Neural progenitor cell (in vitro differentiated cells): Measurements from ENCODE around the gene FAM9C. TPM values are rescaled to one million over a fixed set of nuclear protein-coding genes. Genes with fewer than 3 reads are reported as not detected.
"Not testable (repeated sequence)": the region's sequence is repeated elsewhere in the genome, so short reads cannot be mapped to it uniquely, and the experiment has no call there.

Experiments
- DNase-seq: peaks from one replicate; pipeline ENCODE4 v3.0.0-alpha.2; 2016; ENCODE audit warnings: low spot score
- H2AFZ ChIP-seq: fragments of 200-600 bp; sonication (generic); replicated peaks from 2 replicates; pipeline ENCODE4 v1.6.1; 2016; ENCODE audit warnings: antibody characterized with exemption
- H3F3A ChIP-seq: fragments of 200-600 bp; sonication (generic); 2 replicates; pipeline ENCODE4 v1.6.1; 2016; ENCODE audit warnings: antibody characterized with exemption, low read depth
- H3K27ac ChIP-seq: fragments of 200-600 bp; sonication (generic); 2 replicates; pipeline ENCODE4 v1.5.1; 2016; ENCODE audit warnings: mild to moderate bottlenecking
- H3K27me3 ChIP-seq: fragments of 200-600 bp; sonication (generic); 2 replicates; pipeline ENCODE4 v1.6.1; 2016; ENCODE audit warnings: mild to moderate bottlenecking, moderate library complexity
- H3K36me3 ChIP-seq: fragments of 200-600 bp; sonication (generic); 2 replicates; pipeline ENCODE4 v1.5.1; 2016
- H3K4me1 ChIP-seq: fragments of 200-600 bp; sonication (generic); 2 replicates; pipeline ENCODE4 v1.6.1; 2016; ENCODE audit warnings: mixed run types
- H3K4me2 ChIP-seq: fragments of 200-600 bp; sonication (generic); 2 replicates; pipeline ENCODE4 v1.6.1; 2016
- H3K4me3 ChIP-seq: fragments of 200-600 bp; sonication (generic); 2 replicates; pipeline ENCODE4 v1.5.1; 2016
- H3K79me2 ChIP-seq: fragments of 200-600 bp; sonication (generic); 2 replicates; pipeline ENCODE4 v1.6.1; 2016; ENCODE audit warnings: low read depth
- H3K9ac ChIP-seq: fragments of 200-600 bp; sonication (generic); 2 replicates; pipeline ENCODE4 v1.6.1; 2016
- H3K9me3 ChIP-seq: fragments of 200-600 bp; sonication (generic); 2 replicates; pipeline ENCODE4 v1.5.1; 2016; ENCODE audit warnings: low read depth
- H4K20me1 ChIP-seq: fragments of 200-600 bp; sonication (generic); 2 replicates; pipeline ENCODE4 v1.6.1; 2016; ENCODE audit warnings: low read depth
- H3K27ac Mint-ChIP-seq: 3 replicates; pipeline ENCODE4 v1.8.0; 2021; ENCODE audit warnings: mixed read lengths
- H3K27me3 Mint-ChIP-seq: 2 replicates; pipeline ENCODE4 v1.8.0; 2022; ENCODE audit warnings: low read depth, mild to moderate bottlenecking, inconsistent platforms, moderate library complexity, mixed read lengths; ENCODE audit not compliant: insufficient read depth
- H3K36me3 Mint-ChIP-seq: 3 replicates; pipeline ENCODE4 v1.8.0; 2021; ENCODE audit warnings: mixed read lengths
- H3K4me1 Mint-ChIP-seq: 3 replicates; pipeline ENCODE4 v1.8.0; 2021; ENCODE audit warnings: mixed read lengths
- H3K4me3 Mint-ChIP-seq: 3 replicates; pipeline ENCODE4 v1.8.0; 2021; ENCODE audit warnings: mild to moderate bottlenecking, moderate library complexity, mixed read lengths
- H3K9me3 Mint-ChIP-seq: 3 replicates; pipeline ENCODE4 v1.8.0; 2020; ENCODE audit warnings: mixed read lengths
- EZH2 ChIP-seq: fragments of 200-600 bp; sonication (generic); IDR thresholded peaks from 2 replicates; pipeline ENCODE4 v1.6.1; 2017; ENCODE audit warnings: antibody characterized with exemption, mild to moderate bottlenecking, moderate library complexity
- EZH2phosphoT487 ChIP-seq: fragments of 200-600 bp; sonication (generic); IDR thresholded peaks from 2 replicates; pipeline ENCODE4 v1.6.1; 2017; ENCODE audit warnings: antibody characterized with exemption
- total RNA-seq: library from RNA; depleted of rRNA; stranded (reverse); fragments of >200 nt; gene quantifications from 2 replicates; pipeline ENCODE4 v1.2.3, GENCODE V29; 2015; ENCODE audit warnings: low replicate concordance
- TF ChIP-seq, protein P1 (sequence below): fragments of 200-600 bp; sonication (generic); IDR thresholded peaks from 2 replicates; pipeline ENCODE4 v1.5.1; 2017; ENCODE audit warnings: antibody characterized with exemption, mild to moderate bottlenecking

The FAM9C gene
- total RNA-seq, 1 donor from 2014 or later, result not detected

DNA sequence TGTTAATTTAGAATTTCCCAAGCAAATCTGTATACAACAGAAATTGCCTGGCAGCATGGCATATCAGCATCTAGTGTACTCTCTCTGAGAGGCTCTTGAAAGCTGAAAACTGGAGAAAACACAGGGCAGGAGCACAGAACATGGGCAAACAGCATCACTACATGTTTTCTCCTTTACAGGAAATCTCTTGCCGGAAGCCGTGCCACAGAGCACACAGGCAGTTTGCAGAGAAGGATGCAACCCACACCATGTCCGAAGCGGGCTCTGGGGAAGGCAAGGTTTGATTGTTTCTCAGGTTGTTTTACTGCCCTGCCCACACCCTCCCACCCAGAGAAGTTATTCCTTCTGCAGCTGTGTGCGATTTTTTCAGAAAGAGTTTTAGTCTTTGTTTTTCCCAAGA lies 41.1 kb upstream of the FAM9C start:
- no peaks in the 10 kb centered on the region for H3K36me3 ChIP-seq
- H3K9me3 Mint-ChIP-seq, result peaks cover 3% of the 10 kb centered on the region
- H3K27me3 Mint-ChIP-seq, result peaks cover 3% of the 10 kb centered on the region
- no peaks in the 10 kb centered on the region for H4K20me1 ChIP-seq
- H3K4me2 ChIP-seq, result no peak overlapping the region
- no peaks in the 10 kb centered on the region for H3K79me2 ChIP-seq
- no peak overlapping the region for H3K4me3 ChIP-seq
- H3K27ac ChIP-seq, result no peak overlapping the region
- H3K4me1 Mint-ChIP-seq, result peaks cover 13% of the 10 kb centered on the region
- H2AFZ ChIP-seq, result peak overlapping the region; percentile 41
- H3K4me1 ChIP-seq, result no peaks in the 10 kb centered on the region
- H3K9me3 ChIP-seq, result no peaks in the 10 kb centered on the region
- H3K27me3 ChIP-seq, result no peaks in the 10 kb centered on the region
- DNase-seq, result no peak
- no peak overlapping the region for H3K9ac ChIP-seq
- no peak for TF ChIP-seq EZH2
- TF ChIP-seq, protein P1, sequence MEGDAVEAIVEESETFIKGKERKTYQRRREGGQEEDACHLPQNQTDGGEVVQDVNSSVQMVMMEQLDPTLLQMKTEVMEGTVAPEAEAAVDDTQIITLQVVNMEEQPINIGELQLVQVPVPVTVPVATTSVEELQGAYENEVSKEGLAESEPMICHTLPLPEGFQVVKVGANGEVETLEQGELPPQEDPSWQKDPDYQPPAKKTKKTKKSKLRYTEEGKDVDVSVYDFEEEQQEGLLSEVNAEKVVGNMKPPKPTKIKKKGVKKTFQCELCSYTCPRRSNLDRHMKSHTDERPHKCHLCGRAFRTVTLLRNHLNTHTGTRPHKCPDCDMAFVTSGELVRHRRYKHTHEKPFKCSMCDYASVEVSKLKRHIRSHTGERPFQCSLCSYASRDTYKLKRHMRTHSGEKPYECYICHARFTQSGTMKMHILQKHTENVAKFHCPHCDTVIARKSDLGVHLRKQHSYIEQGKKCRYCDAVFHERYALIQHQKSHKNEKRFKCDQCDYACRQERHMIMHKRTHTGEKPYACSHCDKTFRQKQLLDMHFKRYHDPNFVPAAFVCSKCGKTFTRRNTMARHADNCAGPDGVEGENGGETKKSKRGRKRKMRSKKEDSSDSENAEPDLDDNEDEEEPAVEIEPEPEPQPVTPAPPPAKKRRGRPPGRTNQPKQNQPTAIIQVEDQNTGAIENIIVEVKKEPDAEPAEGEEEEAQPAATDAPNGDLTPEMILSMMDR, result no peak
- no peak for TF ChIP-seq EZH2phosphoT487
- H3F3A ChIP-seq, result no peaks in the 10 kb centered on the region
- H3K4me3 Mint-ChIP-seq, result no peak overlapping the region
- H3K27ac Mint-ChIP-seq, result no peak overlapping the region
- no peaks in the 10 kb centered on the region for H3K36me3 Mint-ChIP-seq

DNA sequence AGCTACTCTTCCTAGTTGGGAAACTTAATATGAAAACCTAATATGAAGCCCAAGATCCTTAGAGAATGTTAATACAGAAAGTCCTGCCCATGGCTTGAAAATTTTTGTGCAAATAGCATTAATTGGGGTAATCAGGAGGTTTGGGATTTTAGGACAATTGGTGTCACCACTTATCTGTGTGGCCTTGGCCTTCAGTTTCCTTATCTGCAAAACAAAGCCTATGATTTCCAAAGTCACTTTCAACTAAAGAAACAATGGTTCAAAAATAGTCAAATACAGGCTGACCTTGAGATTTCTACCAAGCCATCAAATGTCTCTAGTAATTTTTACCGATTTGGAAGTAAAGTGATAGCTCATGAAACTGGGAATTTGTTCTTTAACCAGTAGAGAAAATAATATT lies 40.2 kb upstream of the FAM9C start:
- no peak overlapping the region for H3K27ac Mint-ChIP-seq
- H3K36me3 Mint-ChIP-seq, result no peaks in the 10 kb centered on the region
- no peak overlapping the region for H3K4me2 ChIP-seq
- peaks cover 3% of the 10 kb centered on the region for H3K27me3 Mint-ChIP-seq
- H3F3A ChIP-seq, result no peaks in the 10 kb centered on the region
- no peak overlapping the region for H3K4me3 Mint-ChIP-seq
- H3K4me3 ChIP-seq, result no peak overlapping the region
- no peak overlapping the region for H2AFZ ChIP-seq
- H3K9me3 Mint-ChIP-seq, result peaks cover 3% of the 10 kb centered on the region
- no peaks in the 10 kb centered on the region for H3K4me1 ChIP-seq
- H3K9ac ChIP-seq, result no peak overlapping the region
- no peaks in the 10 kb centered on the region for H3K36me3 ChIP-seq
- no peaks in the 10 kb centered on the region for H3K79me2 ChIP-seq
- no peaks in the 10 kb centered on the region for H3K27me3 ChIP-seq
- peaks cover 13% of the 10 kb centered on the region for H3K4me1 Mint-ChIP-seq
- DNase-seq, result no peak
- no peaks in the 10 kb centered on the region for H3K9me3 ChIP-seq
- TF ChIP-seq, protein P1, result no peak
- TF ChIP-seq EZH2 (no peak), EZH2phosphoT487 (no peak)
- no peaks in the 10 kb centered on the region for H4K20me1 ChIP-seq
- H3K27ac ChIP-seq, result no peak overlapping the region

GRCh38 chrX:13083755-13084326 lies 39.4 kb upstream of the FAM9C start:
- not testable (repeated sequence) for H3K4me3 Mint-ChIP-seq

GRCh38 chrX:13082206-13083065 lies 38.0 kb upstream of the FAM9C start:
- H3K27ac ChIP-seq, result no peak overlapping the region
- H3K9me3 ChIP-seq, result no peaks in the 10 kb centered on the region
- no peak overlapping the region for H3K4me3 Mint-ChIP-seq
- DNase-seq, result no peak
- peaks cover 20% of the 10 kb centered on the region for H3K4me1 Mint-ChIP-seq
- no peaks in the 10 kb centered on the region for H4K20me1 ChIP-seq
- TF ChIP-seq EZH2phosphoT487 (no peak), EZH2 (no peak)
- TF ChIP-seq, protein P1, result no peak
- H3K27me3 ChIP-seq, result no peaks in the 10 kb centered on the region
- H3K4me1 ChIP-seq, result peaks cover 5% of the 10 kb centered on the region
- H3K27me3 Mint-ChIP-seq, result no peaks in the 10 kb centered on the region
- no peaks in the 10 kb centered on the region for H3K36me3 Mint-ChIP-seq
- H3F3A ChIP-seq, result no peaks in the 10 kb centered on the region
- no peaks in the 10 kb centered on the region for H3K79me2 ChIP-seq
- no peak overlapping the region for H3K4me2 ChIP-seq
- H2AFZ ChIP-seq, result peak overlapping the region; percentile 31
- H3K9me3 Mint-ChIP-seq, result peaks cover 6% of the 10 kb centered on the region
- no peaks in the 10 kb centered on the region for H3K36me3 ChIP-seq
- H3K4me3 ChIP-seq, result no peak overlapping the region
- no peak overlapping the region for H3K27ac Mint-ChIP-seq
- H3K9ac ChIP-seq, result no peak overlapping the region

More at GRCh38 chrX:13083755-13084326, 39.4 kb upstream of the FAM9C start:
- Mint-ChIP-seq H3K27ac (peak overlapping the region; percentile 66), H3K4me1 (peaks cover 18% of the 10 kb centered on the region)
- H3K27me3 ChIP-seq, H3K36me3 ChIP-seq, H3K36me3 Mint-ChIP-seq, H2AFZ ChIP-seq, H3K9ac ChIP-seq, DNase-seq, H3K79me2 ChIP-seq, H3K4me1 ChIP-seq, H3K4me3 ChIP-seq, H4K20me1 ChIP-seq, H3F3A ChIP-seq, H3K9me3 Mint-ChIP-seq, H3K27me3 Mint-ChIP-seq, H3K9me3 ChIP-seq, H3K27ac ChIP-seq, H3K4me2 ChIP-seq: not testable (repeated sequence)
